ENCODE measurements around the gene NKD2. TPM values are rescaled to one million over a fixed set of nuclear protein-coding genes. Genes with fewer than 3 reads are reported as not detected.

Gene NKD2
- polyA plus RNA-seq (2012; ENCODE audit: insufficient read length, low read depth), result 116 TPM

GRCh38 chr5:1008451-1009358, at the start of gene NKD2:
Gene NKD2, plus strand, starts transcription at chr5:1008802. Its CDS starts 256 bp downstream, at chr5:1009058.
- peak; percentile 60 for TF ChIP-seq FOXP2 (optimal IDR thresholded peaks at IDR 0.05; ENCODE audit: borderline replicate concordance, extremely low read depth, extremely low read length, insufficient read depth)
- no peak for TF ChIP-seq POLR2AphosphoS5 (IDR thresholded peaks at IDR 0.05; ENCODE audit: low read depth, low read length)

- no peak for TF ChIP-seq SIN3A (IDR thresholded peaks at IDR 0.05; ENCODE audit: borderline replicate concordance, insufficient read depth, low read length)
- no peak for TF ChIP-seq REST (IDR thresholded peaks at IDR 0.05; ENCODE audit: insufficient read depth in 1 of 2, low read depth in 2 of 2, low read length in 2 of 2)
- no peak for TF ChIP-seq FOXP2 (optimal IDR thresholded peaks at IDR 0.05; ENCODE audit: borderline replicate concordance, extremely low read depth, extremely low read length, insufficient read depth)
- TF ChIP-seq TAF1 (IDR thresholded peaks at IDR 0.05; ENCODE audit: borderline replicate concordance, insufficient read depth, low read length), result no peak
- TF ChIP-seq POLR2AphosphoS5 (IDR thresholded peaks at IDR 0.05; ENCODE audit: low read depth, low read length), result no peak
These were observed 48.7 kb upstream of the NKD2 start for GRCh38 chr5:959581-960531.

- TF ChIP-seq REST (IDR thresholded peaks at IDR 0.05; ENCODE audit: insufficient read depth in 1 of 2, low read depth in 2 of 2, low read length in 2 of 2) (no peak), TAF1 (IDR thresholded peaks at IDR 0.05; ENCODE audit: borderline replicate concordance, insufficient read depth, low read length) (no peak), POLR2AphosphoS5 (IDR thresholded peaks at IDR 0.05; ENCODE audit: low read depth, low read length) (no peak), SIN3A (IDR thresholded peaks at IDR 0.05; ENCODE audit: borderline replicate concordance, insufficient read depth, low read length) (no peak), FOXP2 (optimal IDR thresholded peaks at IDR 0.05; ENCODE audit: borderline replicate concordance, extremely low read depth, extremely low read length, insufficient read depth) (no peak)
These were observed 48.1 kb upstream of the NKD2 start for GRCh38 chr5:960551-960950.

- TF ChIP-seq REST (IDR thresholded peaks at IDR 0.05; ENCODE audit: insufficient read depth in 1 of 2, low read depth in 2 of 2, low read length in 2 of 2), result no peak
- TF ChIP-seq SIN3A (IDR thresholded peaks at IDR 0.05; ENCODE audit: borderline replicate concordance, insufficient read depth, low read length), result no peak
- no peak for TF ChIP-seq POLR2AphosphoS5 (IDR thresholded peaks at IDR 0.05; ENCODE audit: low read depth, low read length)
- no peak for TF ChIP-seq FOXP2 (optimal IDR thresholded peaks at IDR 0.05; ENCODE audit: borderline replicate concordance, extremely low read depth, extremely low read length, insufficient read depth)
- no peak for TF ChIP-seq TAF1 (IDR thresholded peaks at IDR 0.05; ENCODE audit: borderline replicate concordance, insufficient read depth, low read length)
These were observed 47.4 kb upstream of the NKD2 start for GRCh38 chr5:961002-961710.

Data from PFSK-1 (cell line).